ENCODE measurements around the gene ZNF91.
"Not testable (repeated sequence)": the region's sequence is repeated elsewhere in the genome, so short reads cannot be mapped to it uniquely, and the experiment has no call there.

ZNF91 gene

DNA sequence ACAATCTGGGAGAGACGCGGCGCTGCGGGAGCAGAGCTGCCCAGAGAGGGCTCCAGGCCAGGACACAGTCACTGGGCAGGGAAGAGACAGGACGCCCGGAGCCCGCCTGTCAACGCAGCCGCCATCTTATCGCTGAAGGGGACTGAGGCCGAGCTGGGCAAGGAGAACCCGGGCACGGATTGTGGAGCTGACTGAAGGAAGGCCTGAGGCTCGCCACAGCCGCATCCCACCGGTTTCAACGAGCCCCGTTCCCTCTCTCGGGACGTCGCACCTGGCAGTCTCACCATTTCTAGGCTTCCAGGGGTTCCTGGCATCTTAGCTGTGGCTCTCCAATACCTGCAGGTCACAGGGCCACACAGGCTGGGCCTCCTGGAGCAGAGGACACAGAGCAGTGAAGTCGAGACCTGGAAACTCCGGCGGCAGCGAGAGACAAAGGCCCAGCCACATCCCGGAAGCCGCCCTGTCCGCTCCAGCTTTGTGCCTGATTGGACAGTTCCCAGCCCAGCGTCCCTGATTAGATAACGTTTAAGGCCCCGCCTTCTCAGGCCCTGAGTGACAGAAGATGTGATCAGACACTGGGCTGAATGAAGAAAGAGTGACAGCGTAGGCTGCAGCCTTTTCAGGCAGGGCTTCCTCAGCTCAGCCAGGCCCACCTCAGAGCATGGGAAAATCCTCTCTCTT, at the start of gene ZNF91:
ZNF91 (minus strand) TSS at position 431 of the 681 bp plus-strand sequence; CDS start at position 314, 117 bp downstream.
- DNase-seq = no peak

- DNase-seq = no peak
Measured at GRCh38 chr19:23440791-23441190, 45.5 kb upstream of the ZNF91 start.

DNA sequence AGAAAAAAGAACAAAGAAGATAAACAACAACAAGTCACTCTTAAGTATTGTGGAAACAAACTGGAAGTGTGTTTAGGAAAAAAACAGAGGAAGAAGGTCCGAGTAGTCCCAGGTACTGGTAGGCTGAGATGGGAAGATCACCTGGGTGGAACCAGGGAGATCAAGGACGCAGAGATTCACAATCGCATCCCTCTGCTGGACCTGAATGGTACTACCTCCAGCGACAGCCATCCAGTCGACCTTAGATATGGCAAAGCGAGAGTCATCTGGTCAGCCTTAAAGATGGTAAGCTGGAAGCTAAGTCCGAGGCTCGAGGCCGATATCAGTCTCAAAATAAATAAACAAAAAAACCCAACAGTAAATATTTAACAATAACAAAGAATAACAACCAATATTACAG, 44.9 kb upstream of the ZNF91 start:
- DNase-seq = no peak

- no peak for DNase-seq
Measured at GRCh38 chr19:23439623-23440022, 44.4 kb upstream of the ZNF91 start.

- DNase-seq = no peak
Measured at GRCh38 chr19:23437901-23438300, 42.6 kb upstream of the ZNF91 start.

- no peak for DNase-seq
Measured at GRCh38 chr19:23436944-23437343, 41.7 kb upstream of the ZNF91 start.

- no peak for DNase-seq
Measured at GRCh38 chr19:23436318-23436717, 41.0 kb upstream of the ZNF91 start.

- DNase-seq = no peak
Measured at GRCh38 chr19:23420824-23421223, 25.6 kb upstream of the ZNF91 start.

DNA sequence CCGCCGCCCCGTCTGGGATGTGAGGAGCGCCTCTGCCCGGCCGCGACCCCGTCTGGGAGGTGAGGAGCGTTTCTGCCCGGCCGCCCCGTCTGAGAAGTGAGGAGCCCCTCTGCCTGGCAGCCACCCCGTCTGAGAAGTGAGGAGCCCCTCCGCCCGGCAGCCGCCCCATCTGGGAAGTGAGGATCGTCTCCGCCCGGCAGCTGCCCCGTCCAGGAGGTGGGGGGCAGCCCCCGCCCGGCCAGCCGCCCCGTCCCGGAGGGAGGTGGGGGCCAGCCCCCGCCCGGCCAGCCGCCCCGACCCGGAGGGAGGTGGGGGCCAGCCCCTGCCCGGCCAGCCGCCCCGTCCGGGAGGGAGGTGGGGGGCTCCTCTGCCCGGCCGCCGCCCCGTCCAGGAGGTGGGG, 24.0 kb upstream of the ZNF91 start:
- not testable (repeated sequence) for DNase-seq

- no peak for DNase-seq
Measured at GRCh38 chr19:23415561-23416191, 20.4 kb upstream of the ZNF91 start.

GRCh38 chr19:23415034-23415433, 19.8 kb upstream of the ZNF91 start:
- no peak for DNase-seq

GRCh38 chr19:23410155-23410554, 14.9 kb upstream of the ZNF91 start:
- no peak for DNase-seq

DNA sequence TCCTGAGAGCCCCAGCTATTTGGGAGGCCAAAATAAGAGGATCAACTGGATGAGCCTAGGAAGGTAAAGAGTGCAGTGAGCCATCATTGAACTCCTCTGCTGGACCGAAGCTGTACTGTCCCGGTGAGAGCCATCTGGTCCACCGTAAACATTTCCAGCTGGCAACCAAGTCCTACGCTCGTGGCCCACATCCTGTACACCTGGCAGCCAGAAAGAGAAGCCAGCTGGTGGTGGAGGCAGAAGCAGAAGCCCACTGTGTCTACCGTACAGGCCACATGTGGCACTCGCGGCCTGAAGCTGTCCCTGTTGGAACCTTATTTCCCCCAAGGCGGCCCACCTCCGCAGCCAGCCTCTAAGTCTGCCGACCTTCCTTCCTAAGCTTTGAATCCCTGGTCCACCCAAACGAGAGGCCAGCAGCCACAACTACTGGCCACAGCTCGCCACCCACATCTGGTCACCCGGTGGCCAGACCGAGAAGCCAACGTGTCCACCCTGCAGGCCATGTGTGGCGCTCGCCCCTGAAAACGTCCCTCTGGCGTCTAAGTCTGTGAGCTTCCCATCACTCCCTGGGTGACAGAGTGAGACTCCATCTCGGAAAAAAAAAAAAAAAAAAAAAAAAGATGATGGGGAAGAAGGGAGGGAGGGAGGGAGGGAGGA, 14.2 kb upstream of the ZNF91 start:
- no peak for DNase-seq

DNA sequence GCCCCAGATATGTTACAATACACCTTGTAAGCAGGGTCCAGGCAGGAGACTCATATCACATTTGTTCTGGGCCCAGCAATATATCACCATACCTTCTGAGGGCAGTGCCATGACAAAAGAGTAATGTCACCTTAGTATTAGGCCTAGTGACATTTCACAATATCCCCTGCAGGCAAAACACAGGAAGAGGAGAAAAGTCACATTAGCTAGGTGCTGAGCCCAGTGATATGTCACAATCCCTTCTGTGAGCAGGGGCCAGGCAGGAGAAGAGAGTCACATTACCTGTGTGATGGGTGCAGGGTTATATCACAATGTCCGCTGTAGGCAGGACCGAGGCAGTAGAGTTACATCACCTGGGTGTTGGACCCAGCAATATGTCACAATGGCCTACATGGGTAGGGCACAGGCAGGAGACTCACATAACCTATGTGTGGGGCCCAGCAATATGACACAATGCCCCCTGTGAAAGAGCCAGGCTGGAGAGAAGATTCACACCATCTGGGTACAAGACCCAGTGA, 12.4 kb upstream of the ZNF91 start:
- no peak for DNase-seq

DNA sequence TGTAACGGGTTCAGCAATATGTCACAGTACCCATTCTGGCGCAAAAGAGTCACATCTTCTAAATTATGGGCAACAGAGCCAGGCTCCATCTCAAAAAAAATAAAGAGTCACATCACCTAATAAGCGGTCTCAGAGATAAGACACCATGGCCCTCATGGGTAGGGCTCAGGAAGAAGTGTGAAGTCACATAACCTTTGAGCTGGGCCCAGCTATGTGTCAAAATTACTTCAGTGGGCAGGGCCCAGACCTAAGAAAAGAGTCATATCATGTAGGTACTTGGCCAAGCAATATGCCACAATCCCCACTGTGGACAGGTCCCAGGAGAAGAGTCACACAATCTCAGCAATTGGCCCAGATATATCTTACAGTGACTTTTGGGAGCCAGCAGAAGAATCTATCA, 11.4 kb upstream of the ZNF91 start:
- no peak for DNase-seq

- no peak for DNase-seq
Measured at GRCh38 chr19:23406091-23406490, 10.8 kb upstream of the ZNF91 start.

GRCh38 chr19:23404676-23405075, 9.4 kb upstream of the ZNF91 start:
- no peak for DNase-seq

DNA sequence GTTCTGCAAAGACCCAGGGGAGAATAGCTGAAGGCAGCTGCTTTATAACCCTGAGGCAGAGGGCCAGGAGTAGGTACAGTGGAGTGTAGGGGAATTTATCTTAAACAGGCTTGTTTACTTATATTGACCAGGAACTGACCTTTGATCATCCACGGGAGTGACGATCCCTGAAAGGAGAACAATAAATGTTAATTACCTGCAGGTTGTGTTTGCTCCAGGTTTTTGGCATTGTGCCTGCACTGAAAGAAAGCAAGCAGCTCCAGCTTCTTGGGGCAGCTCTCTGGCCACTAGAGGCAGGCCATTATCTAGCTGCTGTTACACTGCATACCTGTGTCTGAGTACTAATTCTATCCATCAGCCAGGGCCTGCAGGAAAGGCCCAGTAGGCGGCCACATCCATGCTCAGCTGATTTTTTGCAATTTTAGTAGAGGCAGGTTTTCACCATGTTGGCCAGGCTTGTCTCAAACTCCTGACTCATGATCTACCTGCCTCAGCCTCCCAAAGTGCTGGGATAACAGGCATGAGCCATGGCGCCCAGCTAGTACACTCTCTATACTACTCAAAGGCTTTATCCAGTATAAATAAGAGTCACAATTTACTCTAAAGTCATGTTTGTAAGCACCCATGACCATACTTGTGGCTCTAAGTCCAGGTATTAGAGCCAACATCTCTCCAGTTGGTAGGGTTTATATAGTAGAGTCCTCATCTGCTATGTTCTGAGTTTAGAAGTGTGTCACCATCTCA, 8.5 kb upstream of the ZNF91 start:
- no peak for DNase-seq

DNA sequence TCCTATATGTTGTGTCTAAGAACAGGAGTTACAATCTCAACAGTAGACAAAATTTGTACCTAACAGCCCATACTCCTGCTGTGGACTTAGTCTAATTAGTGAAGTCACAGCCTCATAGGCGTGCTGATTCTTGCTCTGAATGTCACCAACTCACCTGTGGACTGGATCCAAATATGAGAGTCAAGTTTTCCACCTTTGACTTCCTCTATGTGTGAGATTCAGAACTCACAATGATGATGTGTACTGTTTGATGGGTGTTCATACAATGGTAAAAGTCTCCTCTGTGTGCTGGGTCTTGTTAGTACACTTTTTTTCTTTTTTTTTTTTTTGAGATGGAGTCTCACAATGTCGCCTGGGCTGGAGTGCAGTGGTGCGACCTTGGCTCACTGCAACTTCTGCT, 7.8 kb upstream of the ZNF91 start:
- no peak for DNase-seq

DNA sequence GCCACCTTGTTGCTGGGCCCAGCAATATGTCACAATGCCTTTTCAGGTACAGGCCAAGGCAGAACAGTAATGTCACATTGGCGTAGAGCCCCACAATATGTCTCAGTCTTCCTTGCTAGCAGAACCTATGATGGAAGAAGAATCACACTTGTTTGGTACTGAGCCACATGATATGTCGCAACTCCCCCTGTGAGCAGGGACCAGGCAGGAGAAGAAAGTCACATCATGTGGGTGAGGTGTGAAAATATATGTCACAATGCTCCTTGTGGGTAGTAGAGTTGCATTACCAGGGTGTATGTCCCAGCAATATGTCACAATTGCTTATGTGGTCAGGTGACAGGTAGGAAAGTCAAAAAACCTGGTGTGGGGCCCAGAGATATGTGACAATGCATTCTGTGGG, 7.1 kb upstream of the ZNF91 start:
- no peak for DNase-seq

- DNase-seq = no peak
Measured at GRCh38 chr19:23401086-23401610, 5.9 kb upstream of the ZNF91 start.

GRCh38 chr19:23399443-23399842, 4.2 kb upstream of the ZNF91 start:
- DNase-seq = no peak

- DNase-seq = not testable (repeated sequence)
Measured at GRCh38 chr19:23395722-23396117, 449 bp upstream of the ZNF91 start.

Measured in NK-92 treated with Interleukin-12 subunit alpha and Interleukin-12 subunit beta, amount 100 ng/mL, for 24 hours (cell line).